KMS-11 (cell line): ENCODE results near the gene GMIP.

Experiments used
- H2AFZ ChIP-seq: fragments of 200-600 bp; sonication (generic); 2 replicates; pipeline ENCODE4 v1.6.1; 2016; ENCODE audit warnings: antibody characterized with exemption, mixed run types, low read depth
- H3K27ac ChIP-seq: fragments of 200-600 bp; sonication (generic); 2 replicates; pipeline ENCODE4 v1.6.1; 2016; ENCODE audit warnings: mild to moderate bottlenecking, mixed run types
- H3K27me3 ChIP-seq: fragments of 200-600 bp; sonication (generic); 2 replicates; pipeline ENCODE4 v1.6.1; 2017; ENCODE audit warnings: mild to moderate bottlenecking, low read depth, mixed run types, moderate library complexity; ENCODE audit not compliant: insufficient read depth
- H3K36me3 ChIP-seq: fragments of 200-600 bp; sonication (generic); 2 replicates; pipeline ENCODE4 v1.6.1; 2017; ENCODE audit warnings: mild to moderate bottlenecking, mixed run types; ENCODE audit not compliant: insufficient read depth
- H3K4me1 ChIP-seq: fragments of 200-600 bp; sonication (generic); 2 replicates; pipeline ENCODE4 v1.6.1; 2016; ENCODE audit warnings: mild to moderate bottlenecking, low read depth, mixed run types; ENCODE audit not compliant: poor library complexity, severe bottlenecking
- H3K4me2 ChIP-seq: fragments of 200-600 bp; sonication (generic); 2 replicates; pipeline ENCODE4 v1.7.0; 2016; ENCODE audit warnings: mild to moderate bottlenecking, mixed run types
- H3K4me3 ChIP-seq: fragments of 200-600 bp; sonication (generic); IDR thresholded peaks from 2 replicates; pipeline ENCODE4 v1.6.1; 2017; ENCODE audit warnings: low read depth, low read length, mixed read lengths; ENCODE audit not compliant: insufficient read depth
- H3K79me2 ChIP-seq: fragments of 200-600 bp; sonication (generic); 2 replicates; pipeline ENCODE4 v1.6.1; 2016; ENCODE audit warnings: low read depth, mixed run types; ENCODE audit not compliant: insufficient read depth
- H3K9ac ChIP-seq: fragments of 200-600 bp; sonication (generic); 2 replicates; pipeline ENCODE4 v1.6.1; 2016; ENCODE audit warnings: mild to moderate bottlenecking, mixed run types
- H4K20me1 ChIP-seq: fragments of 200-600 bp; sonication (generic); 2 replicates; pipeline ENCODE4 v1.6.1; 2016; ENCODE audit warnings: mild to moderate bottlenecking, mixed run types; ENCODE audit not compliant: insufficient read depth
- CTCF ChIP-seq: fragments of 200-600 bp; sonication (generic); conservative IDR thresholded peaks from 2 replicates; pipeline ENCODE4 v1.6.1; 2017; ENCODE audit warnings: low read depth, mild to moderate bottlenecking, antibody characterized with exemption, low read length, moderate library complexity, mixed read lengths

Gene GMIP

GRCh38 chr19:19626516-19627472, 16.7 kb downstream of the GMIP start:
- Histone ChIP-seq H3K27me3 (no peaks in the 10 kb centered on the region), H3K4me3 (no peak overlapping the region), H3K9ac (no peak overlapping the region), H3K4me2 (no peak overlapping the region), H3K27ac (no peak overlapping the region), H4K20me1 (no peaks in the 10 kb centered on the region), H3K4me1 (no peaks in the 10 kb centered on the region), H3K36me3 (no peaks in the 10 kb centered on the region), H3K79me2 (no peaks in the 10 kb centered on the region), H2AFZ (no peak overlapping the region; the same call in 1 of the 2 replicates)
- no peak for TF ChIP-seq CTCF

- H3K4me3 ChIP-seq: no peak overlapping the region
- H3K4me2 ChIP-seq: no peak overlapping the region
- H3K27me3 ChIP-seq: no peaks in the 10 kb centered on the region
- H3K79me2 ChIP-seq: no peaks in the 10 kb centered on the region
- no peaks in the 10 kb centered on the region for H3K4me1 ChIP-seq
- H3K9ac ChIP-seq: no peak overlapping the region
- H3K36me3 ChIP-seq: no peaks in the 10 kb centered on the region
- TF ChIP-seq CTCF: no peak
- no peaks in the 10 kb centered on the region for H4K20me1 ChIP-seq
- no peak overlapping the region for H3K27ac ChIP-seq
- no peak overlapping the region for H2AFZ ChIP-seq
Observed at GRCh38 chr19:19624032-19624570, 19.4 kb downstream of the GMIP start.

DNA sequence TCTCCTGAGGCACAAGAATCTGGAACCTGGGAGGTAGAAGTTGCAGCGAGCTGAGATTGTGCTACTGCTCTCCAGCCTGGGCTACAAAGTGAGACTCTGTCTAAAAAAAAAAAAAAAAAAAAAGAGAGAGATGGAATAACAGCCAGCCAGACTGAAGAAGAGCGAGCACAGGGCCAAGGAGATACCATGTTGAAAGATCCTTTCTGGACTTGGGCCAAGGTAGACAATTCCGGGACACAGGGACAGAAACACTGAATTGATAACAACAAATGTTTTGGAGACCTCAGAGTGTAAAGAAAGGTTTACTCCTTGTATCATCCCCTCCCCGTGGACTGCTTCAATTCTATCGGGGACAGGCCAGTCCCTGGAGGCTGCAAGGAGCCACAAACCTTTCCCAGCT, 20.1 kb downstream of the GMIP start:
- Histone ChIP-seq H3K4me2 (no peak overlapping the region), H3K27me3 (no peaks in the 10 kb centered on the region), H3K9ac (no peak overlapping the region), H3K79me2 (no peaks in the 10 kb centered on the region), H3K4me3 (no peak overlapping the region), H2AFZ (no peak overlapping the region), H3K4me1 (no peaks in the 10 kb centered on the region), H3K36me3 (no peaks in the 10 kb centered on the region), H3K27ac (no peak overlapping the region), H4K20me1 (no peaks in the 10 kb centered on the region)
- no peak for TF ChIP-seq CTCF

DNA sequence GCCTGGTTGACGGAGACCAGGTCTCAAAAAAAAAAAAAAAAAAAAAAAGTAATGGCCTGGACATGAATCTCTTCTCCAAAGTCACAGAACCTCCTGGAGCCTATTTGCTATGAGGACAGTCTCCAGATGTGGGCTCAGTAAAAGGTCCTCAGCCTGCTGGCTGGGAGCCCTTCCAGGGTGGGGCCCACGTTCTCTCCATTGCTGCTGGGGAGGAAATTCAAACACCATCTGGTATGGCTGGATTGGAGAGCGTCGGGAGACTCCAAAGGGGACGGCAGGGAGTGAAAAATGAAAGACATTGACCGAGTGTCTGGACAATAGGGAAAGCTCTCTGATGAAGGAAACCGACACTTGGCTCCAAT, 23.6 kb downstream of the GMIP start:
- Histone ChIP-seq H4K20me1 (no peaks in the 10 kb centered on the region), H3K4me3 (no peak overlapping the region), H3K79me2 (no peaks in the 10 kb centered on the region), H2AFZ (no peak overlapping the region), H3K4me2 (no peak overlapping the region), H3K27me3 (no peaks in the 10 kb centered on the region), H3K9ac (no peak overlapping the region), H3K27ac (no peak overlapping the region), H3K4me1 (no peaks in the 10 kb centered on the region), H3K36me3 (no peaks in the 10 kb centered on the region)
- no peak for TF ChIP-seq CTCF
